Glutamatergic neuron (in vitro differentiated cells): ENCODE results near the gene WDR54. TPM values are rescaled to one million over a fixed set of nuclear protein-coding genes. Genes with fewer than 3 reads are reported as not detected.
"Not testable (repeated sequence)": the region's sequence is repeated elsewhere in the genome, so short reads cannot be mapped to it uniquely, and the experiment has no call there.

Source experiments
- DNase-seq: peaks from one replicate; pipeline ENCODE4 v3.0.0; 2022
- H3K27ac Mint-ChIP-seq: one replicate; pipeline ENCODE4 v1.8.0; 2020; ENCODE audit warnings: mild to moderate bottlenecking, mixed read lengths, inconsistent platforms; ENCODE audit not compliant: unreplicated experiment
- H3K27me3 Mint-ChIP-seq: one replicate; pipeline ENCODE4 v1.8.0; 2020; ENCODE audit warnings: mild to moderate bottlenecking, moderate library complexity, mixed read lengths, inconsistent platforms; ENCODE audit not compliant: unreplicated experiment
- H3K36me3 Mint-ChIP-seq: one replicate; pipeline ENCODE4 v1.8.0; 2020; ENCODE audit warnings: mild to moderate bottlenecking, mixed read lengths, inconsistent platforms; ENCODE audit not compliant: unreplicated experiment
- H3K4me1 Mint-ChIP-seq: one replicate; pipeline ENCODE4 v1.8.0; 2020; ENCODE audit warnings: mild to moderate bottlenecking, low read depth, mixed read lengths, inconsistent platforms; ENCODE audit not compliant: unreplicated experiment
- H3K4me3 Mint-ChIP-seq: one replicate; pipeline ENCODE4 v1.8.0; 2020; ENCODE audit warnings: mild to moderate bottlenecking, mixed read lengths, inconsistent platforms; ENCODE audit not compliant: unreplicated experiment
- H3K9me3 Mint-ChIP-seq: one replicate; pipeline ENCODE4 v1.8.0; 2020; ENCODE audit warnings: mild to moderate bottlenecking, moderate library complexity, mixed read lengths, inconsistent platforms; ENCODE audit not compliant: unreplicated experiment
- total RNA-seq: library from RNA; stranded (reverse); fragmentation: NEBNext Ultra II Directional; extraction: Animal tissue kit (Norgen Biotek cat#: 25700); gene quantifications from one replicate; pipeline ENCODE4 v1.2.1, GENCODE V29; 2021; ENCODE audit not compliant: unreplicated experiment
- TF ChIP-seq, protein P1 (sequence below): fragments of 200-600 bp; sonication (generic); IDR thresholded peaks from one replicate; pipeline ENCODE4 v1.5.0; 2021; ENCODE audit not compliant: partially characterized antibody, unreplicated experiment

WDR54 gene
- total RNA-seq, 1 donor from 2014 or later, result 29.5 TPM

DNA sequence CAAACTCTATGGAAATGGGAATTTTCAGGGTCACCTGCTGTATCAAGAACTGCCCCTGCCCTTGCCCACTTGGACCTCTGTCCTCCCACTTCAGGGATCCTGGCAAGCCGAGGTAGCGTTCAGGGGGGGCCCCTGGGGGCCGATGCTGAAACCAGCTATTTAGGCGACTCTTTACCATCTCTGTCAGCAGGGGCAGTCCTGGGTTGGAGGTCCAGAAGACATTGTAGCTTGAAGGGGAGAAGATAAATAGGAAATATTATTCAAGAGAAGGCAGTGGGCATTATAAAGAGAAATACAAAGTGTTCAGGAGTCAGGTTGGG, 41.2 kb downstream of the WDR54 start:
- TF ChIP-seq, protein P1, sequence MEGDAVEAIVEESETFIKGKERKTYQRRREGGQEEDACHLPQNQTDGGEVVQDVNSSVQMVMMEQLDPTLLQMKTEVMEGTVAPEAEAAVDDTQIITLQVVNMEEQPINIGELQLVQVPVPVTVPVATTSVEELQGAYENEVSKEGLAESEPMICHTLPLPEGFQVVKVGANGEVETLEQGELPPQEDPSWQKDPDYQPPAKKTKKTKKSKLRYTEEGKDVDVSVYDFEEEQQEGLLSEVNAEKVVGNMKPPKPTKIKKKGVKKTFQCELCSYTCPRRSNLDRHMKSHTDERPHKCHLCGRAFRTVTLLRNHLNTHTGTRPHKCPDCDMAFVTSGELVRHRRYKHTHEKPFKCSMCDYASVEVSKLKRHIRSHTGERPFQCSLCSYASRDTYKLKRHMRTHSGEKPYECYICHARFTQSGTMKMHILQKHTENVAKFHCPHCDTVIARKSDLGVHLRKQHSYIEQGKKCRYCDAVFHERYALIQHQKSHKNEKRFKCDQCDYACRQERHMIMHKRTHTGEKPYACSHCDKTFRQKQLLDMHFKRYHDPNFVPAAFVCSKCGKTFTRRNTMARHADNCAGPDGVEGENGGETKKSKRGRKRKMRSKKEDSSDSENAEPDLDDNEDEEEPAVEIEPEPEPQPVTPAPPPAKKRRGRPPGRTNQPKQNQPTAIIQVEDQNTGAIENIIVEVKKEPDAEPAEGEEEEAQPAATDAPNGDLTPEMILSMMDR, result no peak
- Mint-ChIP-seq H3K36me3 (no peaks in the 10 kb centered on the region), H3K4me1 (peaks cover 8% of the 10 kb centered on the region), H3K27ac (no peak overlapping the region), H3K4me3 (no peak overlapping the region), H3K9me3 (peaks cover 10% of the 10 kb centered on the region), H3K27me3 (peaks cover 20% of the 10 kb centered on the region)
- no peak for DNase-seq

DNA sequence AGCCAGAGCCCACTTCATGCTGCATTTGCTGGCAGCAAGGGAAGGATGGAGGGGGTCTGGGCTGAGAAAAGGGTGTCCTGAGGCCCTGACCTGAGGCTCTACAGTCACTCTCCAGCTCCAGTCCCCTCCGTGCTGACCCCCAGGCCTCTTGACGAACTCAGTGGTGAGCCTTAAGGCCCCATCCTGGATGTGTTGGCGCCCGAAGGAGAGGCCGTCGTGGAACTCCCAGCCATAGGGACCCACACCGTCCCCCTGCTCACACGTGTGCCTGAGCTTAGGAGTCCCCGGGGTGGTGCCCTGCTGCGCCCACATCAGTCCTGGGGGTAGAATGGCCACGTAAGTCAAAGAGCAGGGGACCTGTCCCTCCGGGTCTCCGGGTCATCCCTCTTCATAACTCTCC, 42.9 kb downstream of the WDR54 start:
- TF ChIP-seq, protein P1, result no peak
- no peaks in the 10 kb centered on the region for H3K36me3 Mint-ChIP-seq
- peaks cover 10% of the 10 kb centered on the region for H3K27me3 Mint-ChIP-seq
- DNase-seq, result no peak
- H3K27ac Mint-ChIP-seq, result peak overlapping the region; percentile 33
- peak overlapping the region; percentile 86 for H3K4me3 Mint-ChIP-seq
- H3K9me3 Mint-ChIP-seq, result peaks cover 5% of the 10 kb centered on the region
- peaks cover 6% of the 10 kb centered on the region for H3K4me1 Mint-ChIP-seq

DNA sequence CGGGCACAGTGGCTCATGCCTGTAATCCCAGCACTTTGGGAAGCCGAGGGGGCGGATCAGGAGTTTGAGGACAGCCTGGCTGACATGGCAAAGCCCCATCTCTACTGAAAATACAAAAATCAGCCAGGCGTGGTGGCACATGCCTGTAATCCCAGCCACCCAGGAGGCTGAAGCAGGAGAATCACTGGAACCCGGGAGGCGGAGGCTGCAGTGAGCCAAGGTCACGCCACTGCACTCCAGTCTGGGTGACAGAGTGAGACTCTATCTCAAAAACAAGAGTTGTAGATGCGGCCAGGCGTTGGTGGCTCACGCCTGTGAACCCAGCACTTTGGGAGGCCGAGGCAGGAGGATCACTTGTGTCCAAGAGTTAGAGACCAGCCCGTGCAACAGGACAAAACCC, 49.2 kb downstream of the WDR54 start:
- Mint-ChIP-seq H3K9me3 (peaks cover 18% of the 10 kb centered on the region), H3K4me3 (peak overlapping the region; percentile 83), H3K27me3 (peaks cover 21% of the 10 kb centered on the region)
- not testable (repeated sequence) for H3K27ac Mint-ChIP-seq, H3K4me1 Mint-ChIP-seq, DNase-seq, H3K36me3 Mint-ChIP-seq

DNA sequence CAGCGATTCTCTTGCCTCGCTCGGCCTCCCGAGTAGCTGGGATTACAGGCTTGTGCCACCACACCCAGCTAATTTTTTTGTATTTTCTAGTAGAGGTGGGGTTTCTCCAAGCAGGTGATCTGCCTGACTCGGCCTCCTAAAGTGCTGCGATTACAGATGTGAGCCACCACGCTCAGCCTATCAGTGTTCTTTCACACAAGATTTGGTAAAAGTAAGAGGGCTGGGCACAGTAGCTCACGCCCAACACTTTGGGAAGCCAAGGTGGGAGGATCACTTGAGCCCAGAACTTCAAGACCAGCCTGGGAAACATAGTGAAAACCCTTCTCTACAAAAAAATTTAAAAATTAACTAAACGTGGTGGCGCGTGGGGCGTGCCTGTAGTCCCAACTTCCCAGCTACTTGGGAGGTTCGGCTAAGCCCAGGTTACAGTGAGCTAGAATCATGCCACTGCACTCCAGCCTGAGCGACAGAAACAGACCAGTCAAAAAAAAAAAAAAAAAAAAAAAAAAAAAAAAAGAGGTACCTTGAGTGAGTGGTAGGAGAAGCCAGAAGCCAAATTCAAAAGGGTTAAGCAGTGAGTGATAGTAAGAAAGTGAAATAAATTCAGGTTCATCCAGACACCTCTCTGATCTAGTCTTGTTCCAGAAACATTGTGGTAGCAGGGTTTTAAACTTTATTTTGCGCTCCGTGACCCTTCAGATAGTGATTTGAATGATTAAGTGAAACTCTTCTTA, 50.0 kb downstream of the WDR54 start:
- H3K9me3 Mint-ChIP-seq, result peaks cover 18% of the 10 kb centered on the region
- H3K27me3 Mint-ChIP-seq, result peaks cover 18% of the 10 kb centered on the region
- peak overlapping the region; percentile 98 for H3K27ac Mint-ChIP-seq
- no peak for DNase-seq
- no peaks in the 10 kb centered on the region for H3K36me3 Mint-ChIP-seq
- TF ChIP-seq, protein P1, result no peak
- no peaks in the 10 kb centered on the region for H3K4me1 Mint-ChIP-seq
- H3K4me3 Mint-ChIP-seq, result peak overlapping the region; percentile 97

DNA sequence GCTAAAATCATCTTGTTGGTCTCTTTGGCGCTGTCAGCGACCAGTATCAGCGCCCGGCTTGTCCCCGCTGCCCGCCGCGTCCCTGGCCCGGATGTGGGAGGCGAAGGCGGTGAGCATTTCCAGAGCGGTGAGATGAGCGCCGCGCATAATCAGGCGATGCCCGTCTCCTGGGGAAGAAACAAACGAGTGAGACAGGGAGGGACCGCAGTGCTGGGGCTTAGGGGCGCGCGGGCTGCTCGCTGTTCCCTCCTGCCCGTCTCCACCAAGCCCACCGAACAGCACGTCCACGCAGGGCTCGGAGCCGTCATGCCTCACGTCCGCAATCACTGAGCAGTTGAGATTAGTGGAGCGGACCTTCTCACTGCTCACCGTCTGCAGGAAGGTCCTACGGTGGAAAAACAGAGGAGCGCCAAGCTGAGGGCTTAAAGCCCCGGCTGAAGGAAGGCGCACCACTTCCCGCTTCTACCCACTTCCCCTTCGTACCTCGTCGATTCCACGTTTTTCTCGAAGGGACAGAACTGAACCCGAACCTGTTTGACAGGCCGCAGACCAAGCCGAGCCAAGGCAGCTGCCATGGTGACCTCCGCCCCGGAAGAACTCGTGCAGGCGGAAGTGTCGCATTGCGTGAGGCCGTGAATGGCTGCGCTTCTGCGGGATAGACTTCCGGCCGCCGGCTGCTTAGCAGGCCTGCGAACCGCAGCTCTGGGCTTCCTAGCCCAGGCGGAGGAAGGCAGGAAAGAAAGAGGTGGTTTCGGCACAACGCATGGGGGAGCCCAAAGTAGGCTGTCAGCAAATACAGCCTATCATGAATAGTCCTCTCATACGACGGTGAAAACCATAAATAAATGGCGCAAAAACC, 50.8 kb downstream of the WDR54 start, which contains the start of gene MRPL53:
TSS of gene MRPL53 (minus strand) at position 595 of the 859 bp plus-strand sequence. CDS start at position 575, 20 bp downstream.
- H3K27ac Mint-ChIP-seq, result peak within 1 kb of the TSS; percentile 98
- peak within 1 kb of the TSS; percentile 97 for H3K4me3 Mint-ChIP-seq
- no peaks in the 10 kb centered on the region for H3K4me1 Mint-ChIP-seq
- peaks cover 18% of the 10 kb centered on the region for H3K9me3 Mint-ChIP-seq
- peaks cover 21% of the 10 kb centered on the region for H3K27me3 Mint-ChIP-seq
- peak; percentile 98 for DNase-seq
- no peaks in the 10 kb centered on the region for H3K36me3 Mint-ChIP-seq
- TF ChIP-seq, protein P1, result no peak
